HEK293 (cell line): ENCODE results near the gene SLC25A31.

Experiments
- CTCF ChIA-PET: fragments of 350-600 bp; formaldehyde crosslinking; extraction: SDS; loops from one replicate; lab custom pipeline; 2021; ENCODE audit warnings: antibody characterized with exemption; lab: Yijun Ruan, JAX
- POLR2A ChIA-PET: fragments of 300-600 bp; formaldehyde crosslinking; extraction: SDS; loops from one replicate; lab custom pipeline; 2020; ENCODE audit warnings: antibody characterized with exemption, inconsistent platforms; lab: Yijun Ruan, JAX
- H3K27ac ChIP-seq: fragments of 200-500 bp; sonication (Bioruptor generic); 2 replicates; pipeline ENCODE4 v1.5.1; 2014; ENCODE audit warnings: low read depth, low read length, control low read depth, inconsistent platforms; ENCODE audit errors: extremely low read depth
- H3K36me3 ChIP-seq, 2 experiments: fragments of 200-500 bp in 1 of 2; sonication (Bioruptor generic) in 1 of 2; 1 replicate in 1 of 2; 2 replicates in 1 of 2; pipeline ENCODE4 v1.5.1; 2014 to 2017; ENCODE audit warnings: inconsistent platforms in 2 of 2, low read length in 2 of 2; ENCODE audit not compliant: control insufficient read depth in 2 of 2, insufficient read depth in 1 of 2
- H3K4me1 ChIP-seq: fragments of 200-500 bp; sonication (Bioruptor generic); 2 replicates; pipeline ENCODE4 v1.5.1; 2014; ENCODE audit warnings: mild to moderate bottlenecking, low read length, inconsistent platforms; ENCODE audit not compliant: control insufficient read depth, insufficient read depth
- H3K4me3 ChIP-seq: 2 replicates; pipeline ENCODE4 v1.5.1; 2011; ENCODE audit warnings: low read depth, mild to moderate bottlenecking, control low read depth, low read length, moderate library complexity
- H3K9me3 ChIP-seq: fragments of 200-500 bp; sonication (Bioruptor generic); 2 replicates; pipeline ENCODE4 v1.5.1; 2014; ENCODE audit warnings: low read depth, low read length, inconsistent platforms; ENCODE audit not compliant: control insufficient read depth, insufficient read depth
- GFI1B ChIP-seq: fragments of 450-650 bp; formaldehyde crosslinking; IDR thresholded peaks from 2 replicates; pipeline ENCODE4 v1.5.1; 2016; ENCODE audit warnings: missing biosample characterization, missing genetic modification characterization
- GLIS1 ChIP-seq: fragments of 450-650 bp; formaldehyde crosslinking; IDR thresholded peaks from 2 replicates; pipeline ENCODE4 v1.5.1; 2016; ENCODE audit warnings: missing biosample characterization, missing genetic modification characterization
- HIC1 ChIP-seq: fragments of 450-650 bp; formaldehyde crosslinking; IDR thresholded peaks from 2 replicates; pipeline ENCODE4 v1.5.1; 2016; ENCODE audit warnings: missing biosample characterization, missing genetic modification characterization
- HOXD13 ChIP-seq: sonication (generic); formaldehyde crosslinking; IDR thresholded peaks from 2 replicates; pipeline ENCODE4 v1.8.0; 2022; ENCODE audit warnings: missing genetic modification reagents, borderline replicate concordance
- IKZF3 ChIP-seq: fragments of 450-650 bp; IDR thresholded peaks from 2 replicates; pipeline ENCODE4 v1.5.0; 2018; ENCODE audit warnings: missing biosample characterization, mild to moderate bottlenecking, missing genetic modification characterization, moderate library complexity
- KLF10 ChIP-seq: fragments of 450-650 bp; IDR thresholded peaks from 2 replicates; pipeline ENCODE4 v1.5.1; 2018; ENCODE audit warnings: missing biosample characterization, mild to moderate bottlenecking, missing genetic modification characterization
- MYNN ChIP-seq: fragments of 450-650 bp; formaldehyde crosslinking; IDR thresholded peaks from 2 replicates; pipeline ENCODE4 v1.5.1; 2016; ENCODE audit warnings: missing biosample characterization, missing genetic modification characterization, borderline replicate concordance
- SCRT2 ChIP-seq: fragments of 450-650 bp; formaldehyde crosslinking; IDR thresholded peaks from 2 replicates; pipeline ENCODE4 v1.5.1; 2016; ENCODE audit warnings: missing biosample characterization, missing genetic modification characterization
- SP2 ChIP-seq: fragments of 450-650 bp; formaldehyde crosslinking; IDR thresholded peaks from 2 replicates; pipeline ENCODE4 v1.5.1; 2016; ENCODE audit warnings: missing biosample characterization, missing genetic modification characterization
- TSHZ1 ChIP-seq: fragments of 450-650 bp; formaldehyde crosslinking; IDR thresholded peaks from 2 replicates; pipeline ENCODE4 v1.5.1; 2016; ENCODE audit warnings: missing biosample characterization, missing genetic modification characterization, borderline replicate concordance
- ZBTB17 ChIP-seq: fragments of 450-650 bp; formaldehyde crosslinking; IDR thresholded peaks from 2 replicates; pipeline ENCODE4 v1.5.1; 2016; ENCODE audit warnings: missing biosample characterization, missing genetic modification characterization
- ZBTB48 ChIP-seq: fragments of 450-650 bp; formaldehyde crosslinking; IDR thresholded peaks from 2 replicates; pipeline ENCODE4 v1.5.1; 2016; ENCODE audit warnings: missing biosample characterization, missing genetic modification characterization
- ZFHX2 ChIP-seq: fragments of 450-650 bp; formaldehyde crosslinking; conservative IDR thresholded peaks from 2 replicates; pipeline ENCODE4 v1.5.1; 2016; ENCODE audit warnings: missing biosample characterization, missing genetic modification characterization
- ZFP37 ChIP-seq: fragments of 450-650 bp; formaldehyde crosslinking; IDR thresholded peaks from 2 replicates; pipeline ENCODE4 v1.5.1; 2016; ENCODE audit warnings: missing biosample characterization, missing genetic modification characterization
- ZNF239 ChIP-seq: fragments of 450-650 bp; formaldehyde crosslinking; IDR thresholded peaks from 2 replicates; pipeline ENCODE4 v1.5.1; 2016; ENCODE audit warnings: missing biosample characterization, missing genetic modification characterization
- ZNF248 ChIP-seq: fragments of 450-650 bp; formaldehyde crosslinking; IDR thresholded peaks from 2 replicates; pipeline ENCODE4 v1.5.1; 2017; ENCODE audit warnings: missing biosample characterization, missing genetic modification characterization
- ZNF292 ChIP-seq: fragments of 450-650 bp; formaldehyde crosslinking; IDR thresholded peaks from 2 replicates; pipeline ENCODE4 v1.5.1; 2016; ENCODE audit warnings: low read depth, missing biosample characterization, missing genetic modification characterization, borderline replicate concordance
- ZNF366 ChIP-seq: fragments of 450-650 bp; formaldehyde crosslinking; conservative IDR thresholded peaks from 2 replicates; pipeline ENCODE4 v1.5.1; 2016; ENCODE audit warnings: missing biosample characterization, missing genetic modification characterization
- ZNF473 ChIP-seq: fragments of 450-650 bp; formaldehyde crosslinking; IDR thresholded peaks from 2 replicates; pipeline ENCODE4 v1.5.1; 2017; ENCODE audit warnings: missing biosample characterization, missing genetic modification characterization
- ZNF521 ChIP-seq: fragments of 450-650 bp; formaldehyde crosslinking; IDR thresholded peaks from 2 replicates; pipeline ENCODE4 v1.5.1; 2017; ENCODE audit warnings: missing biosample characterization, mild to moderate bottlenecking, missing genetic modification characterization
- ZNF544 ChIP-seq: fragments of 450-650 bp; formaldehyde crosslinking; IDR thresholded peaks from 2 replicates; pipeline ENCODE4 v1.5.0; 2017; ENCODE audit warnings: missing biosample characterization, missing genetic modification characterization
- ZNF558 ChIP-seq: fragments of 450-650 bp; formaldehyde crosslinking; IDR thresholded peaks from 2 replicates; pipeline ENCODE4 v1.5.1; 2016; ENCODE audit warnings: missing biosample characterization, missing genetic modification characterization
- ZNF843 ChIP-seq: fragments of 450-650 bp; formaldehyde crosslinking; IDR thresholded peaks from 2 replicates; pipeline ENCODE4 v1.5.1; 2016; ENCODE audit warnings: missing biosample characterization, missing genetic modification characterization

The SLC25A31 gene

DNA sequence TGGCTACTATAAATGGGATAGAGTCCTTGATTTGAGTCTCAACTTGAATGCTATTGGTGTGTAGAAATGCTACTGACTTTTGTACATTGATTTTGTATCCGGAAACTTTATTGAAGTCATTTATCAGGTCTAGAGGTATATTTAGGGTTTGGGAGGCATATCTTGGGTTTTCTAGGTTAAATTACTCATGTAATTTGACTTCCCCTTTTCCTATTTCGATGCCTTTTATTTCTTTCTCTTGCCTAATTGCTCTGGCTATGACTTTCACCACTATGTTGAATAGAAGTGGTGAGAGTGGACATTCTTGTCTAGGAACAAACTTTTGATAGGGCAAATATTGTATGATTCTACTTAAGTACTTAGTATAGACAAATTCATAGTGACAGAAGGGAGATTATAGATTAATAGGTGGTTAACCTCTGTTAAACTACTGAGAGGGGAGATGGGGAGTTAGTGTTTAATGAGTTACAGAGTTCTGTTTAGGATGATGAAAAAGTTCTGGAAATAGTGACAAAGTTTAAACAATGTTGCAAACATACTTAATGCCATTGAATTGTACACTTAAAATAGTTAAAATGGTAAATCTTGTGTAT, 29.1 kb downstream of the SLC25A31 start:
- TF ChIP-seq GFI1B (tag by site-specific recombination) (no peak), ZNF473 (tag by site-specific recombination) (no peak), ZNF558 (no peak)
- Histone ChIP-seq H3K9me3 (no peaks in the 10 kb centered on the region), H3K4me3 (no peak overlapping the region), H3K27ac (no peak overlapping the region), H3K4me1 (no peaks in the 10 kb centered on the region), H3K36me3 (no peaks in the 10 kb centered on the region)
- POLR2A ChIA-PET: no interaction called here
- CTCF ChIA-PET: no interaction called here

- POLR2A ChIA-PET: no interaction called here
- no peak overlapping the region for H3K4me3 ChIP-seq
- no peaks in the 10 kb centered on the region for H3K9me3 ChIP-seq
- H3K36me3 ChIP-seq: no peaks in the 10 kb centered on the region
- no peak for TF ChIP-seq ZNF521 (tag by site-specific recombination)
- TF ChIP-seq TSHZ1 (tag by site-specific recombination): no peak
- TF ChIP-seq MYNN: no peak
- no peak for TF ChIP-seq ZBTB17 (tag by site-specific recombination)
- no peak for TF ChIP-seq GLIS1
- TF ChIP-seq SCRT2 (tag by site-specific recombination): no peak
- no peak for TF ChIP-seq ZNF366 (tag by site-specific recombination)
- no peak for TF ChIP-seq ZBTB48 (tag by site-specific recombination)
- TF ChIP-seq ZNF239 (tag by site-specific recombination): no peak
- TF ChIP-seq SP2: no peak
- TF ChIP-seq ZFP37 (tag by site-specific recombination): no peak
- TF ChIP-seq ZNF292 (tag by site-specific recombination): no peak
- TF ChIP-seq HOXD13 (CRISPR knock-in tag): no peak
- no peak for TF ChIP-seq ZFHX2 (tag by site-specific recombination)
- no peak for TF ChIP-seq ZNF843
- no peak for TF ChIP-seq HIC1 (tag by site-specific recombination)
- TF ChIP-seq IKZF3 (tag by site-specific recombination): no peak
- TF ChIP-seq KLF10 (tag by site-specific recombination): no peak
- no peak for TF ChIP-seq ZNF544 (tag by site-specific recombination)
- TF ChIP-seq ZNF248: no peak
- no peaks in the 10 kb centered on the region for H3K4me1 ChIP-seq
- CTCF ChIA-PET: no interaction called here
- H3K27ac ChIP-seq: no peak overlapping the region
Measured at GRCh38 chr4:127759893-127760292, 29.7 kb downstream of the SLC25A31 start.
